Anterior cingulate cortex (tissue), 58 donors: ENCODE data around the gene MTCL1.
A peak's percentile ranks its signal among the peaks of the same experiment; 100 is the strongest.

Experiments used
- DNase-seq, 58 donors: peaks; one replicate each; lab custom pipeline; 2025; lab: John Stamatoyannopoulos, UW

Gene MTCL1

GRCh38 chr18:8803063-8803795, 97.9 kb downstream of the MTCL1 start:
- no peak for DNase-seq

- DNase-seq: no peak
Observed at GRCh38 chr18:8803957-8804356, 98.6 kb downstream of the MTCL1 start.

- no peak for DNase-seq
Observed at GRCh38 chr18:8805552-8805951, 100.2 kb downstream of the MTCL1 start.

GRCh38 chr18:8806100-8806797, 100.9 kb downstream of the MTCL1 start:
- no peak for DNase-seq

GRCh38 chr18:8806798-8807487, 101.6 kb downstream of the MTCL1 start:
- no peak for DNase-seq

GRCh38 chr18:8807488-8807805, 102.1 kb downstream of the MTCL1 start:
- DNase-seq: no peak

- no peak for DNase-seq
Observed at GRCh38 chr18:8808001-8808400, 102.6 kb downstream of the MTCL1 start.

GRCh38 chr18:8809514-8809913, 104.2 kb downstream of the MTCL1 start:
- DNase-seq: no peak

GRCh38 chr18:8810157-8810556, 104.8 kb downstream of the MTCL1 start:
- no peak for DNase-seq

- no peak for DNase-seq
Observed at GRCh38 chr18:8811115-8811514, 105.8 kb downstream of the MTCL1 start.

GRCh38 chr18:8812631-8813030, 107.3 kb downstream of the MTCL1 start:
- DNase-seq: no peak

GRCh38 chr18:8813611-8814010, 108.3 kb downstream of the MTCL1 start:
- no peak for DNase-seq

GRCh38 chr18:8814206-8814605, 108.8 kb downstream of the MTCL1 start:
- no peak for DNase-seq

GRCh38 chr18:8816220-8816619, 110.9 kb downstream of the MTCL1 start:
- no peak for DNase-seq

- DNase-seq: peak in 3 of 58 donors; percentile 38 to 72 (median 53)
Observed at GRCh38 chr18:8816816-8817215, 111.5 kb downstream of the MTCL1 start.

GRCh38 chr18:8818982-8819381, 113.6 kb downstream of the MTCL1 start:
- no peak for DNase-seq

GRCh38 chr18:8820396-8821082, 115.2 kb downstream of the MTCL1 start:
- no peak for DNase-seq

GRCh38 chr18:8821083-8821465, 115.7 kb downstream of the MTCL1 start:
- no peak for DNase-seq

GRCh38 chr18:8821531-8821930, 116.2 kb downstream of the MTCL1 start:
- no peak for DNase-seq

- no peak for DNase-seq
Observed at GRCh38 chr18:8822643-8823042, 117.3 kb downstream of the MTCL1 start.

GRCh38 chr18:8823530-8823929, 118.2 kb downstream of the MTCL1 start:
- no peak for DNase-seq
